Right lobe of liver (tissue), 4 donors: Measurements from ENCODE around the gene RREB1.

ENCODE experiments used
- CTCF ChIP-seq, 4 donors: fragments of 200-600 bp in 3 of 4; fragments of 450-650 bp in 1 of 4; IDR thresholded peaks; one replicate each; pipeline versions ENCODE4 v1.5.1 to v1.8.0; 2016 to 2022; ENCODE audit warnings: antibody characterized with exemption in 4 of 4, mild to moderate bottlenecking in 2 of 4
- POLR2A ChIP-seq: fragments of 450-650 bp; IDR thresholded peaks from one replicate; pipeline ENCODE4 v1.6.1; 2017; ENCODE audit warnings: antibody characterized with exemption, mild to moderate bottlenecking
- donor health status: DM: no; HTN: no; CAD: no.
- donor health status: DM: no; HTN: no; CAD: no.
- donor health status: DM: no; HTN: yes; CAD: no.

- no peak for TF ChIP-seq CTCF (IDR thresholded peaks at IDR 0.05)
- TF ChIP-seq POLR2A, result no peak
These were observed 7.0 kb upstream of the RREB1 start for GRCh38 chr6:7100753-7101081.
